ENCODE results near the gene COQ4.

DNA sequence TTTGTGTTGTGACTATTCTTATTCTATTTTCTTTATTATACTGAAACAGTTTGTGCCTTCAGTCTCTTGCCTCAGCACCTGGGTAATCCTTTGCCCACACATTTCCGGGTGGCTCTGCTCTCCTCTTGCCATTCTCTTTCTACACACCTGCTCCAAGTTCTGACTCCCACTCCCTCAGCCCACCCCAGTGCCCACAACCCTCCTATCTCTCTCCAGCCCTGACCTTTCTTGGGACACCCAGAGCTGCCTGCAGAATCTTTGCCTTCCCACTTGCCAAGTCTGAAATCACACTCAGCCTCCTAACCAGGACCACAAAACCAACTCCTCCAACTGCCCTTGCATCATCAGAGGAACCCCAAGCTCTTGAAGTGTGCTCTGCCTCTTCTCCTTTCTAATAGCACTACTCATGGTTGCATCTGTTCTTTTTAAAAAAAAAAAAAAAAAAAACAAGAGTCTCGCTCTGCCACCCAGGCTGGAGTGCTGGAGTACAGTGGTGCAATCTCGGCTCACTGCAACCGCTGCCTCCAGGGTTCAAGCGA is 42.5 kb upstream of the COQ4 start:
- TF ChIP-seq, protein P1, sequence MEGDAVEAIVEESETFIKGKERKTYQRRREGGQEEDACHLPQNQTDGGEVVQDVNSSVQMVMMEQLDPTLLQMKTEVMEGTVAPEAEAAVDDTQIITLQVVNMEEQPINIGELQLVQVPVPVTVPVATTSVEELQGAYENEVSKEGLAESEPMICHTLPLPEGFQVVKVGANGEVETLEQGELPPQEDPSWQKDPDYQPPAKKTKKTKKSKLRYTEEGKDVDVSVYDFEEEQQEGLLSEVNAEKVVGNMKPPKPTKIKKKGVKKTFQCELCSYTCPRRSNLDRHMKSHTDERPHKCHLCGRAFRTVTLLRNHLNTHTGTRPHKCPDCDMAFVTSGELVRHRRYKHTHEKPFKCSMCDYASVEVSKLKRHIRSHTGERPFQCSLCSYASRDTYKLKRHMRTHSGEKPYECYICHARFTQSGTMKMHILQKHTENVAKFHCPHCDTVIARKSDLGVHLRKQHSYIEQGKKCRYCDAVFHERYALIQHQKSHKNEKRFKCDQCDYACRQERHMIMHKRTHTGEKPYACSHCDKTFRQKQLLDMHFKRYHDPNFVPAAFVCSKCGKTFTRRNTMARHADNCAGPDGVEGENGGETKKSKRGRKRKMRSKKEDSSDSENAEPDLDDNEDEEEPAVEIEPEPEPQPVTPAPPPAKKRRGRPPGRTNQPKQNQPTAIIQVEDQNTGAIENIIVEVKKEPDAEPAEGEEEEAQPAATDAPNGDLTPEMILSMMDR (IDR thresholded peaks at IDR 0.05; ENCODE audit: insufficient read depth, low read length): no peak
- TF ChIP-seq, protein P2, sequence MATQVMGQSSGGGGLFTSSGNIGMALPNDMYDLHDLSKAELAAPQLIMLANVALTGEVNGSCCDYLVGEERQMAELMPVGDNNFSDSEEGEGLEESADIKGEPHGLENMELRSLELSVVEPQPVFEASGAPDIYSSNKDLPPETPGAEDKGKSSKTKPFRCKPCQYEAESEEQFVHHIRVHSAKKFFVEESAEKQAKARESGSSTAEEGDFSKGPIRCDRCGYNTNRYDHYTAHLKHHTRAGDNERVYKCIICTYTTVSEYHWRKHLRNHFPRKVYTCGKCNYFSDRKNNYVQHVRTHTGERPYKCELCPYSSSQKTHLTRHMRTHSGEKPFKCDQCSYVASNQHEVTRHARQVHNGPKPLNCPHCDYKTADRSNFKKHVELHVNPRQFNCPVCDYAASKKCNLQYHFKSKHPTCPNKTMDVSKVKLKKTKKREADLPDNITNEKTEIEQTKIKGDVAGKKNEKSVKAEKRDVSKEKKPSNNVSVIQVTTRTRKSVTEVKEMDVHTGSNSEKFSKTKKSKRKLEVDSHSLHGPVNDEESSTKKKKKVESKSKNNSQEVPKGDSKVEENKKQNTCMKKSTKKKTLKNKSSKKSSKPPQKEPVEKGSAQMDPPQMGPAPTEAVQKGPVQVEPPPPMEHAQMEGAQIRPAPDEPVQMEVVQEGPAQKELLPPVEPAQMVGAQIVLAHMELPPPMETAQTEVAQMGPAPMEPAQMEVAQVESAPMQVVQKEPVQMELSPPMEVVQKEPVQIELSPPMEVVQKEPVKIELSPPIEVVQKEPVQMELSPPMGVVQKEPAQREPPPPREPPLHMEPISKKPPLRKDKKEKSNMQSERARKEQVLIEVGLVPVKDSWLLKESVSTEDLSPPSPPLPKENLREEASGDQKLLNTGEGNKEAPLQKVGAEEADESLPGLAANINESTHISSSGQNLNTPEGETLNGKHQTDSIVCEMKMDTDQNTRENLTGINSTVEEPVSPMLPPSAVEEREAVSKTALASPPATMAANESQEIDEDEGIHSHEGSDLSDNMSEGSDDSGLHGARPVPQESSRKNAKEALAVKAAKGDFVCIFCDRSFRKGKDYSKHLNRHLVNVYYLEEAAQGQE (IDR thresholded peaks at IDR 0.05; ENCODE audit: insufficient replicate concordance, low read depth): no peak
